T-cell (primary cell): ENCODE results near the gene EIF4G1. TPM values are rescaled to one million over a fixed set of nuclear protein-coding genes. Genes with fewer than 3 reads are reported as not detected.
A peak's percentile ranks its signal among the peaks of the same experiment; 100 is the strongest.

Experiments used
- ATAC-seq, 4 experiments: fragments of 200-7000 bp in 3 of 4; fragments of 150-1000 bp in 1 of 4; cut with Tn5 transposase; replicated peaks in 1 of 4; 1 replicate in 3 of 4; 2 replicates in 1 of 4; pipeline ENCODE4 v1.10.0; 2021; ENCODE audit warnings: moderate library complexity in 3 of 4, mild to moderate bottlenecking in 2 of 4, moderate number of reproducible peaks in 1 of 4
- CTCF ChIA-PET, 2 donors: fragments of 300-600 bp; sonication (Branson Sonifier 250); formaldehyde crosslinking; loops; one replicate each; lab custom pipeline; 2022; ENCODE audit warnings: antibody characterized with exemption in 2 of 2; lab: Charles Lee
- POLR2A ChIA-PET, 2 donors: fragments of 300-600 bp; sonication (Branson Sonifier 250); formaldehyde crosslinking; loops; one replicate each; lab custom pipeline; 2022; ENCODE audit warnings: antibody characterized with exemption in 2 of 2; lab: Charles Lee
- DNase-seq, 35 experiments: peaks; one replicate each; pipeline versions ENCODE4 v3.0.0 to v3.0.0-alpha.2; 2013 to 2023
- H3K27ac ChIP-seq: one replicate; pipeline ENCODE4 v1.5.1; 2013; ENCODE audit warnings: low read length
- H3K27me3 ChIP-seq, 2 experiments: replicated peaks in 1 of 2; 1 replicate in 1 of 2; 2 replicates in 1 of 2; pipeline versions ENCODE4 v1.6.1 to v1.7.0; 2013; ENCODE audit warnings: low read length in 1 of 2, mixed read lengths in 1 of 2; ENCODE audit not compliant: control insufficient read depth in 2 of 2, insufficient read depth in 2 of 2; ENCODE audit errors: extremely low read depth in 1 of 2
- H3K36me3 ChIP-seq, 2 donors: 1 replicate in 1 of 2; 2 replicates in 1 of 2; pipeline versions ENCODE4 v1.6.1 to v1.7.0; 2013; ENCODE audit warnings: low read length in 1 of 2; ENCODE audit not compliant: control insufficient read depth in 2 of 2, insufficient read depth in 1 of 2; ENCODE audit errors: extremely low read depth in 1 of 2
- H3K4me1 ChIP-seq, 2 experiments: 1 replicate in 1 of 2; 2 replicates in 1 of 2; pipeline versions ENCODE4 v1.6.1 to v1.7.0; 2013; ENCODE audit warnings: low read length in 2 of 2, mixed read lengths in 1 of 2; ENCODE audit not compliant: insufficient read depth in 2 of 2, control insufficient read depth in 1 of 2; ENCODE audit errors: extremely low read depth in 1 of 2
- H3K4me3 ChIP-seq, 2 donors: 1 replicate in 1 of 2; 2 replicates in 1 of 2; pipeline versions ENCODE4 v1.5.1 to v1.7.0; 2013; ENCODE audit warnings: mild to moderate bottlenecking in 2 of 2, low read length in 1 of 2, moderate library complexity in 1 of 2; ENCODE audit not compliant: control insufficient read depth in 1 of 2; ENCODE audit errors: extremely low read depth in 1 of 2
- H3K9me3 ChIP-seq: 2 replicates; pipeline ENCODE4 v1.7.0; 2013
- H3K27ac Mint-ChIP-seq, 2 donors: one replicate each; pipeline ENCODE4 v1.8.0; 2020 to 2021; ENCODE audit warnings: mild to moderate bottlenecking in 2 of 2, mixed read lengths in 2 of 2
- H3K27me3 Mint-ChIP-seq, 2 donors: one replicate each; pipeline ENCODE4 v1.8.0; 2021 to 2022; ENCODE audit warnings: mixed read lengths in 2 of 2
- H3K36me3 Mint-ChIP-seq: one replicate; pipeline ENCODE4 v1.8.0; 2021; ENCODE audit warnings: mixed read lengths
- H3K4me1 Mint-ChIP-seq, 3 donors: one replicate each; pipeline ENCODE4 v1.8.0; 2020 to 2022; ENCODE audit warnings: mixed read lengths in 3 of 3, mild to moderate bottlenecking in 1 of 3
- H3K4me3 Mint-ChIP-seq, 3 donors: one replicate each; pipeline ENCODE4 v1.8.0; 2020 to 2022; ENCODE audit warnings: mild to moderate bottlenecking in 3 of 3, mixed read lengths in 3 of 3, moderate library complexity in 3 of 3
- H3K9me3 Mint-ChIP-seq, 3 donors: one replicate each; pipeline ENCODE4 v1.8.0; 2020 to 2022; ENCODE audit warnings: mixed read lengths in 3 of 3
- WGBS: methylation state at CpG from one replicate; pipeline ENCODE4 v1.1.5; 2013; ENCODE audit warnings: missing lambda C conversion rate; ENCODE audit not compliant: insufficient coverage; 5-methylcytosine and 5-hydroxymethylcytosine counted together
- total RNA-seq, 35 experiments: library from RNA in 6 of 35; stranded (reverse) in 6 of 35; fragments of 120-200 nt in 1 of 35; gene quantifications; one replicate each; pipeline versions ENCODE4 v1.2.1 to v1.2.4 and lab custom pipeline; 2013 to 2026

EIF4G1 gene
- total RNA-seq, 5 donors from 2014 or later (not counting 1 experiment from before 2014, with no cell fraction given) = 232 to 290 (median 271) TPM

DNA sequence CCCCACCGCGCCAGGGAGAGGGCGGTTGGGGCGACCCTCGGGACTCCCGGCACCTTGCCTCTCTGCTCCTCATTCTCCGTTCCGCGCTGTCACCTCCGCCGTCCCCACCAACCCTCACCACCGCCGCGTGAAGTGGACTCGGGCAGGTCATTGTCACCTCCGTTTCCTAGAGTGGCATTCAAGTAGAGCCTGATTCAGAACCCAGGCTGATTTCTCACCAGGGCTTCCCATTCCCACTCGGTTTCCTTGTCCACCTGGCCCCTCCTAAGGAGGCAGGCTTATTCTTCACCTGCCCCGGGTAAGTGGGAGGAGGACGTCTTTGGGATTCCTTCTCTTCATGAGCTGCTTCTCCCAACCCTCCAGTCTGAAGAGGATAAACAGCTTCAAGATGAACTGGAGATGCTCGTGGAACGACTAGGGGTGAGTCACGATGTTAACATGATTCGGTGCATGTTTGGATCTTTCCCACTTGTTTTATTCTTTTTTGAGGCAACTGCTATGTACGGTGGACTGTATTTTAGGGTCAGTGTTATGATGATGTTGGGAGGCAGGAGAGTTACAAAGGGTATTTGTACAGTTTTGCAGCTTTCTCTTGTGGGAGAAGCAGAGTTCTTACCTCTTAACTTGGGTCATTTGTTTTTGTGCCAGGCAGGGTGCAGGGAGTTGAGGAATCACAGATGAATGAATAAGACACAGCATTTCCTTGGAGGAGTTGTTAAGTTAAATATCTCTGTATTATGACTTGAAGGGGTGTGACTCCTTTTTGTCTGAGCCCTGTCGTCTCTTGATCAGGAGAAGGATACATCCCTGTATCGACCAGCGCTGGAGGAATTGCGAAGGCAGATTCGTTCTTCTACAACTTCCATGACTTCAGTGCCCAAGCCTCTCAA, 14.7 kb upstream of the EIF4G1 start:
- H3K27me3 ChIP-seq = no peaks in the 10 kb centered on the region
- H3K4me3 Mint-ChIP-seq = peak overlapping the region; percentile 87 to 93 (median 90)
- CTCF ChIA-PET = no interaction called here
- no peaks in the 10 kb centered on the region for H3K27me3 Mint-ChIP-seq
- H3K27ac ChIP-seq = peak overlapping the region; percentile 30
- ATAC-seq (no peak), DNase-seq (no peak)
- POLR2A ChIA-PET = interaction anchor here in 1 of 2 donors (0.6 kb wide), 1 partner anchor 15 kb away, joined by 10 read pairs; no protein-coding TSS in a partner anchor
- peaks cover 13 to 20% of the 10 kb centered on the region in 2 experiments for H3K4me1 ChIP-seq
- peaks cover 29% of the 10 kb centered on the region for H3K36me3 Mint-ChIP-seq
- H3K9me3 ChIP-seq = no peaks in the 10 kb centered on the region
- H3K9me3 Mint-ChIP-seq = no peaks in the 10 kb centered on the region
- peaks cover 29 to 32% (median 32%) of the 10 kb centered on the region in 3 donors for H3K4me1 Mint-ChIP-seq
- WGBS = 17% methylated on average over 20 of the region's 29 CpGs
- peaks cover 14 to 47% of the 10 kb centered on the region in 2 donors for H3K36me3 ChIP-seq
- peak overlapping the region; percentile 78 to 80 for H3K27ac Mint-ChIP-seq
- peak overlapping the region; percentile 68 to 85 for H3K4me3 ChIP-seq

GRCh38 chr3:184300378-184300720, 14.1 kb upstream of the EIF4G1 start:
- Mint-ChIP-seq H3K36me3 (peaks cover 32% of the 10 kb centered on the region), H3K27me3 (no peaks in the 10 kb centered on the region), H3K4me1 (peaks cover 29 to 32% (median 32%) of the 10 kb centered on the region in 3 donors), H3K27ac (peak overlapping the region in 1 of 2 donors; percentile 80), H3K9me3 (no peaks in the 10 kb centered on the region), H3K4me3 (peak overlapping the region; percentile 87 to 93 (median 90))
- Histone ChIP-seq H3K4me3 (no peak overlapping the region), H3K36me3 (peaks cover 14 to 53% of the 10 kb centered on the region in 2 donors), H3K27me3 (no peaks in the 10 kb centered on the region), H3K9me3 (no peaks in the 10 kb centered on the region), H3K4me1 (peaks cover 13 to 20% of the 10 kb centered on the region in 2 experiments), H3K27ac (no peak overlapping the region)
- no peak for DNase-seq
- POLR2A ChIA-PET = no interaction called here
- ATAC-seq = no peak
- no CpG with 5 or more reads among the region's 3 CpGs for WGBS
- CTCF ChIA-PET = no interaction called here

DNA sequence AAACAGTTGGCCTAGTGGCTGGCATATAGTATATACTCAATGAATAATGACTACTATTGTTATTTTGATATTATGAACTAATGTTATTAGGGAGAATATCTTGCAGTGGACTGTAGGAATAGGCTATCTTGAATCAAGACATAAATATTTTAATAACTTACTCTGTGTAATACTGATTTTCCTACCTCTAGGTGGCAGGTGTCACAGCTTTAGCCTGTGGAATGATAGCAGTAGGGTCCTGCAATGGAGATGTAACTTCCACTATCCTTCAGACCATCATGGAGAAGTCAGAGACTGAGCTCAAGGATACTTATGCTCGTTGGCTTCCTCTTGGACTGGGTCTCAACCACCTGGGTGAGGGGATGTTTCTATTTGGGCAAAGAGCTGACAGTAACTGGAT, 8.8 kb upstream of the EIF4G1 start:
- CTCF ChIA-PET = no interaction called here
- no peak overlapping the region for H3K4me3 Mint-ChIP-seq
- H3K36me3 Mint-ChIP-seq = peaks cover 70% of the 10 kb centered on the region

DNA sequence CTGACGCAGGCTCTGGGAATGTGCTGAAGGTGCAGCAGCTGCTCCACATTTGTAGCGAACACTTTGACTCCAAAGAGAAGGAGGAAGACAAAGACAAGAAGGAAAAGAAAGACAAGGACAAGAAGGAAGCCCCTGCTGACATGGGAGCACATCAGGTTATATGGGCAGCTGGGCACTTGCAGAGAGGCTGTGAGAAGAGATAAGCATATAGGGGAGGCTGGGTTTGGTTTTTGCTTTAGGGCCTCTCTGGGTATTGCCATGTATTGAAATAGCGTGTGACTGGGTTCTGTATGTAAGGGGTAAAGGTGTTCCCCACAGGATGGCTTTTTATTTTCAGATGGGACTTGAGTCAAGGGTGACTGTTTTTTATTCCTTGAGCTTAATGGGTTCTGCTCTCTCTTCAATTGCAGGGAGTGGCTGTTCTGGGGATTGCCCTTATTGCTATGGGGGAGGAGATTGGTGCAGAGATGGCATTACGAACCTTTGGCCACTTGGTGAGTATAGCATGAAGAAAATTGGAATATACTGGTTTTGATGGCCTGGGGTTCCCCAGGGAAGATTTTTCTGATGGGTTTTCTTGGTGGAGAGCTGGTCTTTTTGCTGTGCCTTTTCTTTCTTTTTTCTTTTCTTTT, 7.9 kb upstream of the EIF4G1 start:
- Mint-ChIP-seq H3K27me3 (no peaks in the 10 kb centered on the region), H3K9me3 (no peaks in the 10 kb centered on the region), H3K36me3 (peaks cover 69% of the 10 kb centered on the region), H3K4me3 (no peak overlapping the region), H3K4me1 (peaks cover 6 to 8% (median 6%) of the 10 kb centered on the region in 3 donors), H3K27ac (no peak overlapping the region)
- H3K4me1 ChIP-seq = no peaks in the 10 kb centered on the region
- ATAC-seq (no peak), DNase-seq (no peak)
- POLR2A ChIA-PET = no interaction called here
- CTCF ChIA-PET = no interaction called here
- peaks cover 25 to 75% of the 10 kb centered on the region in 2 donors for H3K36me3 ChIP-seq
- WGBS = 89% methylated on average over 3 of the region's 4 CpGs
- no peak overlapping the region for H3K27ac ChIP-seq
- no peak overlapping the region for H3K4me3 ChIP-seq
- H3K9me3 ChIP-seq = no peaks in the 10 kb centered on the region
- no peaks in the 10 kb centered on the region for H3K27me3 ChIP-seq

More for the DNA sequence above, 8.8 kb upstream of the EIF4G1 start:
- Mint-ChIP-seq H3K27ac (no peak overlapping the region), H3K9me3 (no peaks in the 10 kb centered on the region), H3K27me3 (no peaks in the 10 kb centered on the region), H3K4me1 (peaks cover 10 to 13% (median 11%) of the 10 kb centered on the region in 3 donors)
- Histone ChIP-seq H3K36me3 (peaks cover 28 to 83% of the 10 kb centered on the region in 2 donors), H3K9me3 (no peaks in the 10 kb centered on the region), H3K27ac (no peak overlapping the region), H3K4me1 (peaks cover 0 to 1% of the 10 kb centered on the region in 2 experiments), H3K4me3 (no peak overlapping the region), H3K27me3 (no peaks in the 10 kb centered on the region)
- ATAC-seq = peak in 2 of 4 experiments; percentile 51 to 58
- 83% methylated on average over 1 of the region's 1 CpG for WGBS
- POLR2A ChIA-PET = no interaction called here
- DNase-seq = peak in 1 of 35 experiments; percentile 21

- Mint-ChIP-seq H3K4me3 (no peak overlapping the region), H3K27ac (no peak overlapping the region), H3K27me3 (no peaks in the 10 kb centered on the region), H3K9me3 (no peaks in the 10 kb centered on the region), H3K36me3 (peaks cover 55% of the 10 kb centered on the region), H3K4me1 (peaks cover 0 to 1% (median 0%) of the 10 kb centered on the region in 3 donors)
- Histone ChIP-seq H3K27ac (no peak overlapping the region), H3K27me3 (no peaks in the 10 kb centered on the region), H3K9me3 (no peaks in the 10 kb centered on the region), H3K36me3 (peaks cover 22 to 61% of the 10 kb centered on the region in 2 donors), H3K4me1 (no peaks in the 10 kb centered on the region), H3K4me3 (no peak overlapping the region)
- POLR2A ChIA-PET = no interaction called here
- ATAC-seq (no peak), DNase-seq (no peak)
- 96% methylated on average over 7 of the region's 9 CpGs for WGBS
- CTCF ChIA-PET = no interaction called here
Observed at GRCh38 chr3:184307915-184308314, 6.5 kb upstream of the EIF4G1 start.

- H3K4me3 ChIP-seq = no peak overlapping the region
- POLR2A ChIA-PET = no interaction called here
Observed at GRCh38 chr3:184308744-184309143, 5.7 kb upstream of the EIF4G1 start.

More at GRCh38 chr3:184308744-184309143, 5.7 kb upstream of the EIF4G1 start:
- Mint-ChIP-seq H3K4me3 (no peak overlapping the region), H3K27ac (no peak overlapping the region), H3K9me3 (no peaks in the 10 kb centered on the region), H3K36me3 (peaks cover 47% of the 10 kb centered on the region), H3K4me1 (peaks cover 0 to 1% (median 0%) of the 10 kb centered on the region in 3 donors), H3K27me3 (no peaks in the 10 kb centered on the region)
- H3K27me3 ChIP-seq = no peaks in the 10 kb centered on the region
- H3K9me3 ChIP-seq = no peaks in the 10 kb centered on the region
- DNase-seq (no peak), ATAC-seq (no peak)
- no peak overlapping the region for H3K27ac ChIP-seq
- H3K36me3 ChIP-seq = peaks cover 19 to 52% of the 10 kb centered on the region in 2 donors
- peaks cover 0 to 1% of the 10 kb centered on the region in 2 experiments for H3K4me1 ChIP-seq
- WGBS = 93% methylated on average over 4 of the region's 7 CpGs
- CTCF ChIA-PET = no interaction called here
